OCI-LY1 (cell line): ENCODE measurements around the gene LRRC8B.

Source experiments
- H2AFZ ChIP-seq: fragments of 200-600 bp; sonication (generic), shearing (Covaris generic); 2 replicates; pipeline ENCODE4 v1.6.0; 2014; ENCODE audit warnings: antibody characterized with exemption, mild to moderate bottlenecking, low read length
- H3F3A ChIP-seq: fragments of 200-600 bp; sonication (generic), shearing (Covaris generic); 2 replicates; pipeline ENCODE4 v1.6.0; 2014; ENCODE audit warnings: mild to moderate bottlenecking, antibody characterized with exemption, low read length, moderate library complexity; ENCODE audit not compliant: insufficient read depth
- H3K27ac ChIP-seq: fragments of 200-600 bp; sonication (generic); 2 replicates; pipeline ENCODE4 v1.5.1; 2014; ENCODE audit warnings: low read length, mixed run types, mild to moderate bottlenecking, low read depth; ENCODE audit not compliant: poor library complexity, severe bottlenecking
- H3K27me3 ChIP-seq: fragments of 200-600 bp; sonication (generic); 2 replicates; pipeline ENCODE4 v1.6.0; 2014; ENCODE audit warnings: antibody characterized with exemption, mild to moderate bottlenecking, low read length, moderate library complexity; ENCODE audit not compliant: insufficient read depth
- H3K36me3 ChIP-seq: fragments of 200-600 bp; sonication (generic); 2 replicates; pipeline ENCODE4 v1.6.1; 2014; ENCODE audit warnings: mild to moderate bottlenecking, antibody characterized with exemption, low read length, moderate library complexity, mixed read lengths; ENCODE audit not compliant: insufficient read depth
- H3K4me1 ChIP-seq: fragments of 200-600 bp; sonication (generic); 2 replicates; pipeline ENCODE4 v1.5.1; 2014; ENCODE audit warnings: mild to moderate bottlenecking, low read length, moderate library complexity; ENCODE audit not compliant: insufficient read depth, severe bottlenecking
- H3K4me2 ChIP-seq: fragments of 200-600 bp; sonication (generic), shearing (Covaris generic); 2 replicates; pipeline ENCODE4 v1.6.1; 2014; ENCODE audit warnings: low read length
- H3K4me3 ChIP-seq: fragments of 200-600 bp; sonication (generic); 2 replicates; pipeline ENCODE4 v1.5.1; 2014; ENCODE audit warnings: low read length, low read depth, mild to moderate bottlenecking, mixed read lengths; ENCODE audit not compliant: poor library complexity, severe bottlenecking
- H3K79me2 ChIP-seq: fragments of 200-600 bp; shearing (Covaris generic); 2 replicates; pipeline ENCODE4 v1.6.1; 2016; ENCODE audit warnings: mixed run types, low read length, mixed read lengths; ENCODE audit not compliant: insufficient read depth
- H3K9ac ChIP-seq: fragments of 200-600 bp; sonication (generic), shearing (Covaris generic); 2 replicates; pipeline ENCODE4 v1.6.1; 2014; ENCODE audit warnings: mild to moderate bottlenecking, low read length, mixed read lengths
- H3K9me2 ChIP-seq: fragments of 200-600 bp; sonication (generic), shearing (Covaris generic); 2 replicates; pipeline ENCODE4 v1.6.1; 2014; ENCODE audit warnings: low read depth, mild to moderate bottlenecking, low read length, mixed read lengths
- H3K9me3 ChIP-seq: fragments of 200-600 bp; shearing (Covaris generic); 2 replicates; pipeline ENCODE4 v1.6.1; 2014; ENCODE audit warnings: low read length, mixed read lengths
- H4K20me1 ChIP-seq: fragments of 200-600 bp; sonication (generic), shearing (Covaris generic); 2 replicates; pipeline ENCODE4 v1.6.0; 2016; ENCODE audit warnings: mild to moderate bottlenecking, low read length; ENCODE audit not compliant: insufficient read depth
- EZH2 ChIP-seq: fragments of 200-600 bp; sonication (generic), shearing (Covaris generic); IDR thresholded peaks from 2 replicates; pipeline ENCODE4 v1.8.0; 2017; ENCODE audit warnings: borderline replicate concordance, mixed run types, mild to moderate bottlenecking, antibody characterized with exemption, low read length, moderate library complexity, mixed read lengths
- TF ChIP-seq, protein P1 (sequence below): fragments of 200-600 bp; sonication (generic), shearing (Covaris generic); IDR thresholded peaks from 2 replicates; pipeline ENCODE4 v1.5.1; 2017; ENCODE audit warnings: mild to moderate bottlenecking, antibody characterized with exemption, low read length, moderate library complexity, mixed read lengths

The LRRC8B gene

DNA sequence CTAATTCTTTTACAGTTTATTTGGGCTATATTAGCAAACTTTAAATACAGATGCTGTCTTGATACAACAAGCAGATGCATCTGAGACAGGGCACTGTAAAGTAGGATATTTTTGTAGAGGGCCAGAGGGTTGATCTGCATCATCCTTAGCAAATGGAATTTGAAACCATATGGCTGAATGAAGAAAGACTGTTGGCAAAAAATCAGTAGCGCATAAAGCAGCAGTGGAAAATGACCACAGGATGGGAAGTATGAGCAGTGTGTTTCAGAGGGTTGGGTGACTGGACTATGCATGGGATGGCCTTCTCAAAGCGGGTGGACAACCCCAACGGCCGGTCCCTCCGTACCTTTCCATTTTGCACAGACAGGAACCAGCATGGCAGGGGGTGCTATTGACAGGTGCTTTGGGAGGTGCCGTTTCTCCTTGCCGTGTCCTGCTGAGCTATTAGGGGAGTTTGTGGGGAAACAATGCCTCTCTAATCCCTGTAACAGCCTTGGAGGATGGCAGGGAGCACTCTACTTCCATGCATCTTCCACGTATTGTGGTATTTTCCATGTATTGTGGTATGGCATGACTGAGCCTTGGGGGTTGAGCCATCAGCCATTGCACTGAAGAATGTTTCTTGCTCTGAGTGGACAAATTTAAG is 5.9 kb downstream of the LRRC8B start:
- no peaks in the 10 kb centered on the region; the same call in 1 of the 2 replicates for H3F3A ChIP-seq
- H3K4me3 ChIP-seq: no peak overlapping the region
- peaks cover 28% of the 10 kb centered on the region for H3K4me1 ChIP-seq
- H3K9me3 ChIP-seq: no peaks in the 10 kb centered on the region
- H3K36me3 ChIP-seq: peaks cover 28% of the 10 kb centered on the region; the same call in 1 of the 2 replicates
- no peak overlapping the region for H2AFZ ChIP-seq
- TF ChIP-seq, protein P1, sequence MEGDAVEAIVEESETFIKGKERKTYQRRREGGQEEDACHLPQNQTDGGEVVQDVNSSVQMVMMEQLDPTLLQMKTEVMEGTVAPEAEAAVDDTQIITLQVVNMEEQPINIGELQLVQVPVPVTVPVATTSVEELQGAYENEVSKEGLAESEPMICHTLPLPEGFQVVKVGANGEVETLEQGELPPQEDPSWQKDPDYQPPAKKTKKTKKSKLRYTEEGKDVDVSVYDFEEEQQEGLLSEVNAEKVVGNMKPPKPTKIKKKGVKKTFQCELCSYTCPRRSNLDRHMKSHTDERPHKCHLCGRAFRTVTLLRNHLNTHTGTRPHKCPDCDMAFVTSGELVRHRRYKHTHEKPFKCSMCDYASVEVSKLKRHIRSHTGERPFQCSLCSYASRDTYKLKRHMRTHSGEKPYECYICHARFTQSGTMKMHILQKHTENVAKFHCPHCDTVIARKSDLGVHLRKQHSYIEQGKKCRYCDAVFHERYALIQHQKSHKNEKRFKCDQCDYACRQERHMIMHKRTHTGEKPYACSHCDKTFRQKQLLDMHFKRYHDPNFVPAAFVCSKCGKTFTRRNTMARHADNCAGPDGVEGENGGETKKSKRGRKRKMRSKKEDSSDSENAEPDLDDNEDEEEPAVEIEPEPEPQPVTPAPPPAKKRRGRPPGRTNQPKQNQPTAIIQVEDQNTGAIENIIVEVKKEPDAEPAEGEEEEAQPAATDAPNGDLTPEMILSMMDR: no peak
- TF ChIP-seq EZH2: no peak
- H3K9me2 ChIP-seq: no peaks in the 10 kb centered on the region
- no peaks in the 10 kb centered on the region for H4K20me1 ChIP-seq
- H3K27ac ChIP-seq: no peak overlapping the region
- H3K9ac ChIP-seq: no peak overlapping the region
- H3K27me3 ChIP-seq: no peaks in the 10 kb centered on the region
- no peak overlapping the region for H3K4me2 ChIP-seq
- peaks cover 87% of the 10 kb centered on the region for H3K79me2 ChIP-seq

DNA sequence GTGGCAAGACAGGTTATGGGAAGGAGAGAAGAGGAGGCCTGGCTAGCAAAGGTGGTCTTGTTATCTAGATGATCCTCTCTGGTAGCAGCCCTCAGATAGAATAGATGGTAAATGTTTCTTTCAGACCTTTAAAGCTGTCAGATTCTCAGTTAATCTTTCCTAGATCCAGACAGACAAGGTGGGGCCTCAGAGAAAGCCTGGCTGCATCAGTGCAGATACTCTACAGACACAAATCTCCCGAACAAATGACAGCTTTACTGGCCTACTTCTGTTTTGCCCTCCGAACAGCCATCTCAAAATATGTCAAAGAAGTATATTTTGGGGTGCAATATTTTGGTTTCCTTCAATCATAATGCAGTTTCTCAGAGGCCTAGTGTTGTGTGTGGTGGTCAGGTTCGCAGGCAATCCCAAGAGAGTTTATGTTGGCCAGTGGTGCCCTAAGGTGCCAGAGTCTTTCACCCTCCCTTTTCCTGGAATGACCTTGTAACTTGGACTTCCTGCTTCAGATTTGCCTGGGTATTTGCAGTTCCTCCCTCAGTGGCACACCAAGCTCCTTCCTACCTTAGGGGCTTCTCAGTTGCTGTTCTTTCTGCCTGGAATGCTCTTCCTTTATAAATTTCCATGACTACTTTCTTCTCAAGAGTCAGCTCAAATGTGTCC is 7.0 kb downstream of the LRRC8B start:
- H3K27me3 ChIP-seq: no peaks in the 10 kb centered on the region
- TF ChIP-seq, protein P1: no peak
- no peak for TF ChIP-seq EZH2
- H3F3A ChIP-seq: no peaks in the 10 kb centered on the region; the same call in 1 of the 2 replicates
- H3K36me3 ChIP-seq: peaks cover 28% of the 10 kb centered on the region; the same call in 1 of the 2 replicates
- H3K79me2 ChIP-seq: peaks cover 88% of the 10 kb centered on the region
- H4K20me1 ChIP-seq: no peaks in the 10 kb centered on the region
- no peak overlapping the region for H3K4me2 ChIP-seq
- H3K9me2 ChIP-seq: no peaks in the 10 kb centered on the region
- no peak overlapping the region for H3K4me3 ChIP-seq
- no peak overlapping the region for H3K27ac ChIP-seq
- H3K9me3 ChIP-seq: no peaks in the 10 kb centered on the region
- H3K9ac ChIP-seq: no peak overlapping the region
- peaks cover 18% of the 10 kb centered on the region for H3K4me1 ChIP-seq
- no peak overlapping the region for H2AFZ ChIP-seq

DNA sequence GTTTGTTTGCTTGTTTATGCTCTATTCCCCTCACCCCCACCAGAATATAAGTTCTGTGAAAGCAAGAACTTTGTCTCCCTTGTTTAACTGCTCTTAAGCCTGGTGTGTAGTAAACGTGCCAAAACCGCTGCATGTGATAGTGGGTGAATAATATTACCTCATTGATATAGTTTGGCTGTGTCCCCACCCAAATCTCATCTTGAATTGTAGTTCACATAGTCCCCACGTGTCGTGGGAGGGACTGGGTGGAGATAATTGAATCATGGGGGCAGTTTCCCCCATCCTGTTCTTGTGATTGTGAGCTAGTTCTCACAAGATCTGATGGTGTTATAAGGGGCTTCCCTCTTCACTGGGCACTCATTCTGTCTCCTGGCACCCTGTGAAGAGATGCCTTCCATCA is 7.6 kb downstream of the LRRC8B start:
- H3K9ac ChIP-seq: no peak overlapping the region
- peaks cover 27% of the 10 kb centered on the region; the same call in 1 of the 2 replicates for H3K36me3 ChIP-seq
- H3F3A ChIP-seq: no peaks in the 10 kb centered on the region; the same call in 1 of the 2 replicates
- H4K20me1 ChIP-seq: no peaks in the 10 kb centered on the region
- no peak overlapping the region for H3K4me3 ChIP-seq
- H3K27me3 ChIP-seq: no peaks in the 10 kb centered on the region
- H3K27ac ChIP-seq: no peak overlapping the region
- no peak overlapping the region for H2AFZ ChIP-seq
- peaks cover 88% of the 10 kb centered on the region for H3K79me2 ChIP-seq
- TF ChIP-seq, protein P1: no peak
- no peak for TF ChIP-seq EZH2
- H3K9me3 ChIP-seq: no peaks in the 10 kb centered on the region
- H3K4me2 ChIP-seq: no peak overlapping the region
- H3K4me1 ChIP-seq: peaks cover 11% of the 10 kb centered on the region
- H3K9me2 ChIP-seq: no peaks in the 10 kb centered on the region
